DND-41 (cell line): ENCODE results near the gene SSR1.

ENCODE experiments used
- ATAC-seq: fragments of 200-7000 bp; cut with Tn5 transposase; 3 replicates; pipeline ENCODE4 v1.9.1; 2021; ENCODE audit warnings: low read depth; ENCODE audit not compliant: insufficient read depth
- DNase-seq: peaks from one replicate; pipeline ENCODE4 v3.0.0-alpha.2; 2020
- H2AFZ ChIP-seq: 2 replicates; pipeline ENCODE4 v1.6.0; 2012; ENCODE audit warnings: low read depth, low read length
- H3K27ac ChIP-seq: 2 replicates; pipeline ENCODE4 v1.5.1; 2012; ENCODE audit warnings: low read length, inconsistent platforms
- H3K27me3 ChIP-seq: fragments of 200-600 bp; sonication (generic); 2 replicates; pipeline ENCODE4 v1.6.0; 2012; ENCODE audit warnings: low read length, mild to moderate bottlenecking, inconsistent platforms; ENCODE audit not compliant: insufficient read depth, poor library complexity
- H3K36me3 ChIP-seq: 2 replicates; pipeline ENCODE4 v1.5.1; 2012; ENCODE audit warnings: low read length, inconsistent platforms; ENCODE audit not compliant: insufficient read depth
- H3K4me1 ChIP-seq: 2 replicates; pipeline ENCODE4 v1.5.1; 2012; ENCODE audit warnings: mild to moderate bottlenecking, low read length; ENCODE audit not compliant: insufficient read depth
- H3K4me2 ChIP-seq: 2 replicates; pipeline ENCODE4 v1.6.0; 2012; ENCODE audit warnings: mild to moderate bottlenecking, moderate library complexity, low read length, inconsistent platforms; ENCODE audit not compliant: insufficient read depth
- H3K4me3 ChIP-seq, 2 experiments: fragments of 200-600 bp in 1 of 2; shearing (Covaris generic) in 1 of 2; 2 replicates each; pipeline ENCODE4 v1.5.1; 2012 to 2016; ENCODE audit warnings: inconsistent platforms in 2 of 2, low read length in 2 of 2, mild to moderate bottlenecking in 2 of 2, low read depth in 1 of 2, moderate library complexity in 1 of 2
- H3K79me2 ChIP-seq: 2 replicates; pipeline ENCODE4 v1.6.0; 2012; ENCODE audit warnings: low read length, inconsistent platforms; ENCODE audit not compliant: insufficient read depth
- H3K9ac ChIP-seq: 2 replicates; pipeline ENCODE4 v1.6.0; 2012; ENCODE audit warnings: low read depth, mild to moderate bottlenecking, inconsistent platforms, low read length, moderate library complexity
- H3K9me3 ChIP-seq: 2 replicates; pipeline ENCODE4 v1.5.1; 2012; ENCODE audit warnings: low read length, moderate library complexity, mild to moderate bottlenecking, inconsistent platforms; ENCODE audit not compliant: insufficient read depth, severe bottlenecking
- H4K20me1 ChIP-seq: 2 replicates; pipeline ENCODE4 v1.6.0; 2012; ENCODE audit warnings: low read length; ENCODE audit not compliant: insufficient read depth
- EZH2 ChIP-seq: IDR thresholded peaks from 3 replicates; pipeline ENCODE4 v1.6.1; 2012; ENCODE audit warnings: borderline replicate concordance, low read depth, mild to moderate bottlenecking, moderate library complexity, low read length, inconsistent platforms; ENCODE audit not compliant: severe bottlenecking
- TF ChIP-seq, protein P1 (sequence below): IDR thresholded peaks from 2 replicates; pipeline ENCODE4 v1.5.1; 2012; ENCODE audit warnings: borderline replicate concordance, low read length, moderate library complexity, mild to moderate bottlenecking; ENCODE audit not compliant: poor library complexity, severe bottlenecking; ENCODE audit errors: extremely low read depth

The SSR1 gene

DNA sequence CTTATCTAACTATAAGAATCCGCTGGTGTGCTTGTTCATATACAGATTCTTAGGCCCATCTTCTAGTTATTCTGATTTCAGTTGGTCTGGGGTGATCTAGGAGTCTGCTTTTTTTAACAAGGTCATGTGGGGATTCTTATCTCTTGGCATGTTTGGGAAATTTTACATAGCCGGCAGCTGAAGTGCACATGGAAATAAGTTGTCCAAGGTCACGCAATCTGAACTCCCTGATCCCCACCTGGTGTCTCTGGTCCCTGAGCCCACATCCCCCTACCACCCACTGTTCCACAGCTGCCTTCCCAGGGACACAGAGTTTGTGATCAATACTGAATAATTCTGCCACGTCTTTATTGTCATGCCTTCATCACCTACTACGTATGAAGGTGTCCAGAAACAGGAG, 90.8 kb downstream of the SSR1 start:
- H3K27ac ChIP-seq: no peak overlapping the region
- TF ChIP-seq EZH2: no peak
- TF ChIP-seq, protein P1, sequence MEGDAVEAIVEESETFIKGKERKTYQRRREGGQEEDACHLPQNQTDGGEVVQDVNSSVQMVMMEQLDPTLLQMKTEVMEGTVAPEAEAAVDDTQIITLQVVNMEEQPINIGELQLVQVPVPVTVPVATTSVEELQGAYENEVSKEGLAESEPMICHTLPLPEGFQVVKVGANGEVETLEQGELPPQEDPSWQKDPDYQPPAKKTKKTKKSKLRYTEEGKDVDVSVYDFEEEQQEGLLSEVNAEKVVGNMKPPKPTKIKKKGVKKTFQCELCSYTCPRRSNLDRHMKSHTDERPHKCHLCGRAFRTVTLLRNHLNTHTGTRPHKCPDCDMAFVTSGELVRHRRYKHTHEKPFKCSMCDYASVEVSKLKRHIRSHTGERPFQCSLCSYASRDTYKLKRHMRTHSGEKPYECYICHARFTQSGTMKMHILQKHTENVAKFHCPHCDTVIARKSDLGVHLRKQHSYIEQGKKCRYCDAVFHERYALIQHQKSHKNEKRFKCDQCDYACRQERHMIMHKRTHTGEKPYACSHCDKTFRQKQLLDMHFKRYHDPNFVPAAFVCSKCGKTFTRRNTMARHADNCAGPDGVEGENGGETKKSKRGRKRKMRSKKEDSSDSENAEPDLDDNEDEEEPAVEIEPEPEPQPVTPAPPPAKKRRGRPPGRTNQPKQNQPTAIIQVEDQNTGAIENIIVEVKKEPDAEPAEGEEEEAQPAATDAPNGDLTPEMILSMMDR: no peak
- H3K9me3 ChIP-seq: no peaks in the 10 kb centered on the region
- H3K4me2 ChIP-seq: no peak overlapping the region
- H3K27me3 ChIP-seq: no peaks in the 10 kb centered on the region
- no peak for ATAC-seq
- H3K36me3 ChIP-seq: peaks cover 75% of the 10 kb centered on the region
- no peak overlapping the region for H3K4me3 ChIP-seq
- H3K9ac ChIP-seq: no peak overlapping the region
- no peak overlapping the region for H2AFZ ChIP-seq
- DNase-seq: no peak
- H3K4me1 ChIP-seq: no peaks in the 10 kb centered on the region
- no peaks in the 10 kb centered on the region for H3K79me2 ChIP-seq
- H4K20me1 ChIP-seq: no peaks in the 10 kb centered on the region

DNA sequence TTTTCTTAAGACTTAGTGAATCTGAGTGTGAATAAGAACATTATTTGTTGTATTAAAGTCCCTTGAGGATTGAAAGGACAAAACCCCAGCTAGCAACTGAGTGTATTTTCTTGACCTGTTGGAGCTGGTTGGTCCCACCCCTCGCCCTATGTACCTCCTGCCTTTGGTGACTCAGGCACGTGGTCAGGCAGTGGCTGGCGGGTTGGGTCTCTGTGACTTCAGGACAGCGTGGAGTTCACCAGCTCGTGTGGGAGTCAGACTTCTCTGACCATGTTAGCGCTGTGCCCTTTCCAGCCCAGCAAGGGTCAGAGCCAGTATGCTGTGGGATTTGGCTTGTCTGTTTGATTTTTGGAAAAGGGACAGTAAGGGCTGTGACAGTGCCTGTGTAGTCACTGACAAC, 93.7 kb downstream of the SSR1 start:
- no peaks in the 10 kb centered on the region for H3K27me3 ChIP-seq
- no peaks in the 10 kb centered on the region for H3K4me1 ChIP-seq
- H3K9me3 ChIP-seq: no peaks in the 10 kb centered on the region
- no peaks in the 10 kb centered on the region for H4K20me1 ChIP-seq
- TF ChIP-seq, protein P1: no peak
- no peak for TF ChIP-seq EZH2
- H2AFZ ChIP-seq: no peak overlapping the region
- DNase-seq (no peak), ATAC-seq (0 out of 3 replicates have a peak, but pooled peaks have one; percentile 9)
- no peak overlapping the region for H3K4me3 ChIP-seq
- H3K79me2 ChIP-seq: no peaks in the 10 kb centered on the region
- no peak overlapping the region for H3K9ac ChIP-seq
- H3K4me2 ChIP-seq: no peak overlapping the region
- peaks cover 76% of the 10 kb centered on the region for H3K36me3 ChIP-seq
- H3K27ac ChIP-seq: no peak overlapping the region

DNA sequence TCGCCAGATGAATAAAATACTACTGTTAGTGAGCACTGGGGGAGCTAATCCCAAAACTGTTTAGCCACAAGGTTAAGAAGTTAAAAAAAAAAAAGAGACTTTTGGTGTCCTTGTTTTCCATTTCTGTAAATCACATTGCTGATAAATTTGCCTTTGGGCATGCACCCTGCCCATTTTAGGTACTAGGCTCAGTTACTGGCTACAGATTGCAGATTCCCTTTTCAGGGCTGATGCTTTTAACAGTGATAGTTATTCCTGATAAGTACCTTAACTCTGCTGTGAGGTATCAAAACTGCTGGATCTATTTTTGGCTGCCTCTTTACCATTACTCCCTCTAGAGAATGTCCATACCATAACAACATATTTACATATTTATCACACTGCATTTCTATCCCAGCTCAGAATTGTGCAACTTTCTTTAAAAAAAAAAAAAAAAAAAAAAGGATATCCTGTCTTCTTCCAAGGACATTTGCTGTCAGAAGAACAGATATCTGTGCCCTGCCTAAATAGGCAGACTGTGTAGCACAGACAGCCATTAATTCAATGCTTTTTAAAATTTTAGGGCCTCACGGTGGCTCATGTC, 94.5 kb downstream of the SSR1 start:
- Histone ChIP-seq H3K4me3 (no peak overlapping the region), H3K79me2 (no peaks in the 10 kb centered on the region), H3K4me1 (no peaks in the 10 kb centered on the region), H3K9me3 (no peaks in the 10 kb centered on the region), H3K27ac (no peak overlapping the region), H3K9ac (no peak overlapping the region), H3K36me3 (peaks cover 81% of the 10 kb centered on the region), H3K27me3 (no peaks in the 10 kb centered on the region), H4K20me1 (no peaks in the 10 kb centered on the region), H3K4me2 (no peak overlapping the region), H2AFZ (no peak overlapping the region)
- ATAC-seq (no peak), DNase-seq (no peak)
- TF ChIP-seq EZH2: no peak
- TF ChIP-seq, protein P1: no peak
